ENCODE data around the gene DAPL1. TPM values are rescaled to one million over a fixed set of nuclear protein-coding genes. Genes with fewer than 3 reads are reported as not detected.

DAPL1 gene
- total RNA-seq, 1 experiment from 2014 or later, result not detected

GRCh38 chr2:158837645-158838044, 42.5 kb downstream of the DAPL1 start:
- no peak for TF ChIP-seq IRF2 (CRISPR knock-in tag; IDR thresholded peaks at IDR 0.05; ENCODE audit: borderline replicate concordance, low read depth)
- TF ChIP-seq GTF2I (CRISPR knock-in tag; conservative IDR thresholded peaks at IDR 0.05), result no peak
- TF ChIP-seq CBFB (CRISPR knock-in tag; IDR thresholded peaks at IDR 0.05; ENCODE audit: low read depth), result no peak
- TF ChIP-seq, protein P1, sequence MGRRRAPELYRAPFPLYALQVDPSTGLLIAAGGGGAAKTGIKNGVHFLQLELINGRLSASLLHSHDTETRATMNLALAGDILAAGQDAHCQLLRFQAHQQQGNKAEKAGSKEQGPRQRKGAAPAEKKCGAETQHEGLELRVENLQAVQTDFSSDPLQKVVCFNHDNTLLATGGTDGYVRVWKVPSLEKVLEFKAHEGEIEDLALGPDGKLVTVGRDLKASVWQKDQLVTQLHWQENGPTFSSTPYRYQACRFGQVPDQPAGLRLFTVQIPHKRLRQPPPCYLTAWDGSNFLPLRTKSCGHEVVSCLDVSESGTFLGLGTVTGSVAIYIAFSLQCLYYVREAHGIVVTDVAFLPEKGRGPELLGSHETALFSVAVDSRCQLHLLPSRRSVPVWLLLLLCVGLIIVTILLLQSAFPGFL (CRISPR knock-in tag; IDR thresholded peaks at IDR 0.05; ENCODE audit: borderline replicate concordance), result no peak
- TF ChIP-seq ETV6 (CRISPR knock-in tag; IDR thresholded peaks at IDR 0.05), result no peak
- no peak for TF ChIP-seq GABPB1 (CRISPR knock-in tag; IDR thresholded peaks at IDR 0.05)
- TF ChIP-seq HMGXB4 (CRISPR knock-in tag; IDR thresholded peaks at IDR 0.05), result no peak
- no peak for TF ChIP-seq PRRX2 (CRISPR knock-in tag; IDR thresholded peaks at IDR 0.05)
- TF ChIP-seq JUN (CRISPR knock-in tag; IDR thresholded peaks at IDR 0.05), result no peak
- TF ChIP-seq ELF4 (CRISPR knock-in tag; IDR thresholded peaks at IDR 0.05; ENCODE audit: low read depth), result no peak
- no peak for TF ChIP-seq KAT7 (CRISPR knock-in tag; IDR thresholded peaks at IDR 0.05; ENCODE audit: borderline replicate concordance)
- TF ChIP-seq ZNF512 (CRISPR knock-in tag; IDR thresholded peaks at IDR 0.05; ENCODE audit: borderline replicate concordance), result no peak
- TF ChIP-seq ZNF396 (CRISPR knock-in tag; IDR thresholded peaks at IDR 0.05; ENCODE audit: borderline replicate concordance), result no peak
- TF ChIP-seq ZNF121 (CRISPR knock-in tag; IDR thresholded peaks at IDR 0.05), result no peak
- TF ChIP-seq, protein P2, sequence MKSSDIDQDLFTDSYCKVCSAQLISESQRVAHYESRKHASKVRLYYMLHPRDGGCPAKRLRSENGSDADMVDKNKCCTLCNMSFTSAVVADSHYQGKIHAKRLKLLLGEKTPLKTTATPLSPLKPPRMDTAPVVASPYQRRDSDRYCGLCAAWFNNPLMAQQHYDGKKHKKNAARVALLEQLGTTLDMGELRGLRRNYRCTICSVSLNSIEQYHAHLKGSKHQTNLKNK (CRISPR knock-in tag; IDR thresholded peaks at IDR 0.05), result no peak
- ChIA-PET POLR2A (no interaction called here), CTCF (no interaction called here)
- no peaks in the 10 kb centered on the region for H3K9me3 Mint-ChIP-seq
- DNase-seq (ENCODE audit: low spot score) (no peak), ATAC-seq (no peak)
- no peaks in the 10 kb centered on the region for H3K36me3 Mint-ChIP-seq
- H3K27me3 Mint-ChIP-seq (ENCODE audit: low read depth), result no peaks in the 10 kb centered on the region
- H3K27ac Mint-ChIP-seq, result no peak overlapping the region
- no peaks in the 10 kb centered on the region for H3K4me1 Mint-ChIP-seq
- no peak overlapping the region for H3K4me3 Mint-ChIP-seq

DNA sequence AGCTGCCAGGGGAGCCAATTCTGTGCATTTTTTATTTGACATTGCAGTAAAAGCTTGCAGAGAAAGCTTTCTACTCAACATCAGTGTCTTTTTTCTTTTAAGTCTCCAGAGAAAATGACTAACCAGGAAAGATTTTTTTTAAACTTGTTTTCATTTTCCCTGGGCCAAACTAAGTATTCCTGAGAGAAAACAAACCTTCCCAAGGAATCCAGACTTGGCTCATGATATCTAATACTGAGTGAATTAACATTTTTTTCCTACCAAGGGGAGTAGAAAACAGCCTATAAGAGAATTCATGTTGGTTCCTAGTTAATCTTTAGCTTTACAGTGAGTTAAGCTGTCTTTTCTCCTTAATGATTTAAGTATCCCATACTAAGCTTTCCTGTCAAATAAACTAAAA, 46.7 kb downstream of the DAPL1 start:
- Mint-ChIP-seq H3K4me1 (peaks cover 21% of the 10 kb centered on the region), H3K36me3 (no peaks in the 10 kb centered on the region), H3K27me3 (ENCODE audit: low read depth) (no peaks in the 10 kb centered on the region), H3K27ac (no peak overlapping the region), H3K9me3 (no peaks in the 10 kb centered on the region), H3K4me3 (no peak overlapping the region)
- DNase-seq (ENCODE audit: low spot score) (no peak), ATAC-seq (no peak)
- CTCF ChIA-PET, result no interaction called here
- no peak for TF ChIP-seq IRF2 (CRISPR knock-in tag; IDR thresholded peaks at IDR 0.05; ENCODE audit: borderline replicate concordance, low read depth)
- TF ChIP-seq ZNF219 (CRISPR knock-in tag; IDR thresholded peaks at IDR 0.05; ENCODE audit: borderline replicate concordance), result no peak
- TF ChIP-seq OVOL2 (CRISPR knock-in tag; IDR thresholded peaks at IDR 0.05; ENCODE audit: borderline replicate concordance), result no peak
- TF ChIP-seq, protein P3, sequence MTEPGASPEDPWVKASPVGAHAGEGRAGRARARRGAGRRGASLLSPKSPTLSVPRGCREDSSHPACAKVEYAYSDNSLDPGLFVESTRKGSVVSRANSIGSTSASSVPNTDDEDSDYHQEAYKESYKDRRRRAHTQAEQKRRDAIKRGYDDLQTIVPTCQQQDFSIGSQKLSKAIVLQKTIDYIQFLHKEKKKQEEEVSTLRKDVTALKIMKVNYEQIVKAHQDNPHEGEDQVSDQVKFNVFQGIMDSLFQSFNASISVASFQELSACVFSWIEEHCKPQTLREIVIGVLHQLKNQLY (CRISPR knock-in tag; IDR thresholded peaks at IDR 0.05), result no peak
- no peak for TF ChIP-seq PRDM15 (CRISPR knock-in tag; IDR thresholded peaks at IDR 0.05)
- no peak for TF ChIP-seq ZNF671 (CRISPR knock-in tag; IDR thresholded peaks at IDR 0.05)
- TF ChIP-seq CREM (CRISPR knock-in tag; IDR thresholded peaks at IDR 0.05), result no peak
- TF ChIP-seq, protein P4, sequence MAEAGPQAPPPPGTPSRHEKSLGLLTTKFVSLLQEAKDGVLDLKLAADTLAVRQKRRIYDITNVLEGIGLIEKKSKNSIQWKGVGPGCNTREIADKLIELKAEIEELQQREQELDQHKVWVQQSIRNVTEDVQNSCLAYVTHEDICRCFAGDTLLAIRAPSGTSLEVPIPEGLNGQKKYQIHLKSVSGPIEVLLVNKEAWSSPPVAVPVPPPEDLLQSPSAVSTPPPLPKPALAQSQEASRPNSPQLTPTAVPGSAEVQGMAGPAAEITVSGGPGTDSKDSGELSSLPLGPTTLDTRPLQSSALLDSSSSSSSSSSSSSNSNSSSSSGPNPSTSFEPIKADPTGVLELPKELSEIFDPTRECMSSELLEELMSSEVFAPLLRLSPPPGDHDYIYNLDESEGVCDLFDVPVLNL (CRISPR knock-in tag; IDR thresholded peaks at IDR 0.05; ENCODE audit: borderline replicate concordance, low read depth), result no peak
- TF ChIP-seq, protein P5, sequence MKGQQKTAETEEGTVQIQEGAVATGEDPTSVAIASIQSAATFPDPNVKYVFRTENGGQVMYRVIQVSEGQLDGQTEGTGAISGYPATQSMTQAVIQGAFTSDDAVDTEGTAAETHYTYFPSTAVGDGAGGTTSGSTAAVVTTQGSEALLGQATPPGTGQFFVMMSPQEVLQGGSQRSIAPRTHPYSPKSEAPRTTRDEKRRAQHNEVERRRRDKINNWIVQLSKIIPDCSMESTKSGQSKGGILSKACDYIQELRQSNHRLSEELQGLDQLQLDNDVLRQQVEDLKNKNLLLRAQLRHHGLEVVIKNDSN (CRISPR knock-in tag; IDR thresholded peaks at IDR 0.05), result no peak
- TF ChIP-seq TP53 (CRISPR knock-in tag; IDR thresholded peaks at IDR 0.05), result no peak
- TF ChIP-seq ZNF396 (CRISPR knock-in tag; IDR thresholded peaks at IDR 0.05; ENCODE audit: borderline replicate concordance), result no peak
- TF ChIP-seq PRRX2 (CRISPR knock-in tag; IDR thresholded peaks at IDR 0.05), result no peak
- no peak for TF ChIP-seq NR2C2 (CRISPR knock-in tag; IDR thresholded peaks at IDR 0.05)
- no peak for TF ChIP-seq NFYB (CRISPR knock-in tag; conservative IDR thresholded peaks at IDR 0.05; ENCODE audit: low read depth)
- TF ChIP-seq ZNF121 (CRISPR knock-in tag; IDR thresholded peaks at IDR 0.05), result no peak
- POLR2A ChIA-PET, result no interaction called here
